WI38 (cell line): ENCODE measurements around the gene TRIM10.
"Not testable (repeated sequence)": the region's sequence is repeated elsewhere in the genome, so short reads cannot be mapped to it uniquely, and the experiment has no call there.

Experiments used
- H3K4me3 ChIP-seq: 2 replicates; pipeline ENCODE4 v1.5.1; 2011; ENCODE audit warnings: low read depth, mild to moderate bottlenecking, control low read depth, low read length
- CTCF ChIP-seq: IDR thresholded peaks from 2 replicates; pipeline ENCODE4 v1.5.1; 2012; ENCODE audit warnings: low read depth, mild to moderate bottlenecking, control low read depth, low read length

Gene TRIM10

GRCh38 chr6:30144811-30145210 is 16.2 kb downstream of the TRIM10 start:
- no peak for TF ChIP-seq CTCF
- H3K4me3 ChIP-seq: no peak overlapping the region

GRCh38 chr6:30143780-30144179 is 17.2 kb downstream of the TRIM10 start:
- no peak overlapping the region for H3K4me3 ChIP-seq

GRCh38 chr6:30142665-30143064 is 18.3 kb downstream of the TRIM10 start:
- H3K4me3 ChIP-seq: no peak overlapping the region
- no peak for TF ChIP-seq CTCF

More at GRCh38 chr6:30143780-30144179, 17.2 kb downstream of the TRIM10 start:
- no peak for TF ChIP-seq CTCF

GRCh38 chr6:30140240-30140639 is 20.8 kb downstream of the TRIM10 start:
- H3K4me3 ChIP-seq: not testable (repeated sequence)

- no peak overlapping the region for H3K4me3 ChIP-seq
- no peak for TF ChIP-seq CTCF
Measured at GRCh38 chr6:30136570-30137286, 24.3 kb downstream of the TRIM10 start.

GRCh38 chr6:30135757-30136156 is 25.3 kb downstream of the TRIM10 start, which contains the start of gene TRIM40:
TSS of gene TRIM40 (plus strand) at chr6:30136140. CDS start at chr6:30137037, 897 bp downstream.
- H3K4me3 ChIP-seq: no peak within 1 kb of the TSS
- no peak for TF ChIP-seq CTCF

- H3K4me3 ChIP-seq: no peak overlapping the region
- TF ChIP-seq CTCF: no peak
Measured at GRCh38 chr6:30135147-30135546, 25.9 kb downstream of the TRIM10 start.

GRCh38 chr6:30131947-30132497 is 29.0 kb downstream of the TRIM10 start:
- TF ChIP-seq CTCF: no peak
- H3K4me3 ChIP-seq: no peak overlapping the region
